SK-N-MC (cell line): Measurements from ENCODE around the gene USH2A.

Source experiments
- EZH2 ChIP-seq: fragments of 200-600 bp; sonication (generic); IDR thresholded peaks from one replicate; pipeline ENCODE4 v1.6.1; 2017; ENCODE audit warnings: antibody characterized with exemption
- FOXP2 ChIP-seq: optimal IDR thresholded peaks from 2 replicates; pipeline ENCODE3; 2011; ENCODE audit warnings: mild to moderate bottlenecking, moderate library complexity; ENCODE audit not compliant: insufficient read depth; ENCODE audit errors: extremely low read length, control extremely low read depth
- POLR2AphosphoS5 ChIP-seq: IDR thresholded peaks from 2 replicates; pipeline ENCODE4 v1.6.1; 2012; ENCODE audit warnings: mild to moderate bottlenecking, low read depth, low read length, borderline replicate concordance

GRCh38 chr1:215635827-215636226 lies 787.4 kb downstream of the USH2A start:
- TF ChIP-seq FOXP2 = no peak
- no peak for TF ChIP-seq EZH2
- TF ChIP-seq POLR2AphosphoS5 = no peak
